Skin of body (tissue), 2 donors: ENCODE results near the gene RIMBP2. TPM values are rescaled to one million over a fixed set of nuclear protein-coding genes. Genes with fewer than 3 reads are reported as not detected.

Experiments used
- DNase-seq: peaks from one replicate; lab custom pipeline; 2025; lab: John Stamatoyannopoulos, UW
- total RNA-seq: library from RNA; depleted of rRNA; stranded (reverse); fragments of >200 nt; gene quantifications from one replicate; pipeline ENCODE4 v1.2.3, GENCODE V29; 2014

The RIMBP2 gene
- total RNA-seq, 1 donor from 2014 or later = 5.8 TPM

- no peak for DNase-seq
These were observed 271.1 kb downstream of the RIMBP2 start for GRCh38 chr12:130444986-130445385.

DNA sequence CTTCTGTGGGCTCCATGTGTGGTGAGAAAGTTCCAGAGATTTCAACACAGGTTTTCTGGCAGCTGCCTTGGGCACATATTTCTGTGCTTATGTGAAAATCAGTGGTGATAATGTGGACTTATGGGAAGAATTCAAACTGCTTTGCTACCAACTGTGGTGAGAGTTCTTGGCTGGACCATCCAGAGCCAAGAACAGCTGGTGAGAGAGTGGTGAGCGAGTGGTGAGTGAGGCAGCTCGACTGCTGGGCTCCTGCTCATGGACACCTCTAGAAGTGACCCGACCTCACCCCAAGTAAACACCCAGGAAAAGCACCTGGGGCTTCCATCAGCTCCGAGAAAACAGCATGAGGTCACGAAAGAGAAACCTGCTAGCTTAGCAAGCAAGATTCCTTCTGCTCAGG, 272.0 kb downstream of the RIMBP2 start:
- DNase-seq = no peak

DNA sequence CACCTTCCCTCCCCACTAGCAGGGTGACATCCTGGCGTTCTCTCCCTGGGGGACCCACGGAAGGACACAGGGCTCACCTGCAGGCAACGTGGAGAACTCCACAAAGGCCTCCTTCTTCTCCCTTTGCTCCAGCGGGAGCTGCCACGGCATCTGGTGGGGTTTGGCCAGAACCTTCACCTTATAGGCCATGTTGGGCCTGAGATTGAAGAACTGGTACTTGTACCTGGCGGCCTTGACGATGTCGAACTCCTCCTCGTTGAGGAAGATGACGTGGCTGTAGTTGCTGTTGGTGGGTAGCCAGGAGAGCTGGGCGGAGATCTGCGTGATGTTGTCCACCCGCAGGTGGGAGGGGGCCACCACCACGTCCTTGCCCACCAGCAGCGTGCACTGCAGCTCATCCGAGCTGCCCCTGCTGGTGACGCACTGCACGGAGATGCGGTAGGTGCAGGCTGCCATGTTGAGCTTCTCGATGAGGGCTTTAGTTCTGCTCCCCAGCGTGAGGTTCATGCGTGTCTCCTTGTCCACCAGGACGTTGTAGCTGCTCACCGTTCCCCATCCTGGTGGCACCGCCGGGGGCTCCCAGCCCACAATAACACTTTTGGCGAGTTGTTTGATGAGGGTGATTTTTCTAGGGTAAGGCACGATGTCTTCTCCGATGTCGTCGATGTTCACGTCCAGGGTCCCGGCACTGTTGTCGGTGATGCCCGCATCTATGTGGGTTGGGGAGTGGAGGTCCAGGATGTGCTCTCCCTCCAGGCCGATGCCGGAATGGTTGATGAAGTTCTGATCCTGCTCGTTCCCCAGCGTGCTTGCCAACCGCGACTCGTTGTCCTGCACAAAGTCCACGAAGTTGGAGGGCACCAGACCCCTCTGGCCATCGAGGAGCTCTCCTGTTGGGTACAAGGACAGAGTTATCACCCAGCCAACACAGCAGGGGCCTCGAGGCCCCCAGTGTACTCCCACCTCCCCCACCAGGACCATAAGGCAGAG, 274.0 kb downstream of the RIMBP2 start:
- DNase-seq = no peak

DNA sequence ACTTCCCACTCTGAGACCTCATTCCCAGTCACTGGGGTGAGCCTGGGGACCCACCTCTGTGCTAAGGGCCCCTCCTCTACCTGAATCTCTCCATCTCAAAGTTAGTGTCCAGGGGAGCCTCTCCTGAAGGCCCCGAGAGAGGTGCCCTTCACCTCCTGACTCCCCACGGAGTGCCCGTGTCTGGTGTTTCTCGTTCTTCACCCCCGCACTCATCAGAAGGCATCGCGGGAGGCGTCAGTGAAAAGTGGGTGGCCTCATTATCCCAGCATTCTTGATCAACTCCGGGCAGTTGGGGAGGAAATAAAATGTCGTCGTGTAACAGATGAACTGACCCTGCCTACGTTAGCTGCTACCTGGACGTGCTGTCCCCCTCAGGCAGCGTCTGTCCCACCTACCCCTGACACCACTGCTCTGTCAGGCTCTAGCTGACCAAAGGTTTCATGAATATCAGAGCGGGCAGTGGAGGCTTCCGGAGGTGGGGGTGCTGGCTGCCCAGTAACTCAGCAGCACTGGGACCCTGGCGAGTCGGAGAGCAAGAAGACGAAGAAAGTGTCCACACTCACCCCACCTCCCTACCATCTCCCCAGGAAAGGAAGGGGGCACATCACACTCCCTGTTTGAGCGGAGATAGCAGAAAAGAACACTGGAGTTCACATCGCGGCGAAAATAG, 275.6 kb downstream of the RIMBP2 start:
- no peak for DNase-seq

DNA sequence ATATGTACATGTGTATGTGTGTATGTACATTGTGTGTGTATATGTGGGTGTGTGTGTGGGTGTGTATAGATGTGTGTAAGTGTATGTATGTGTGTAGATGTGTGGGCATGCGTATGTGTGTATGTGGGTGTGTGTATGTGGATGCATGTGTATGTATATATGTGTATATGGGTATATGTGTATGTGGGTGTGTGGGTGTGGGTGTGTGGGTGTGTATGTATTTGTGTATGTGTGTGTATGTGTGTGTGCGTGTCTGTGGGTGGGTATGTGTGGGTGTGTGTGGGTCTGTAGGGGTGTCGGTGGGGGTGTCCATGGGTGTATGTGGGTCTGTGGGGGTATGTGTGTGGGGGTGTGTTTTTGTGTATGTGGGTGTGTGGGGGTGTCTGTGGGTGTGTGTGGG, 276.8 kb downstream of the RIMBP2 start:
- DNase-seq = no peak

GRCh38 chr12:130438711-130439110, 277.4 kb downstream of the RIMBP2 start:
- DNase-seq = no peak

- DNase-seq = no peak
These were observed 277.9 kb downstream of the RIMBP2 start for GRCh38 chr12:130438243-130438620.

GRCh38 chr12:130437555-130438242, 278.4 kb downstream of the RIMBP2 start:
- DNase-seq = no peak

DNA sequence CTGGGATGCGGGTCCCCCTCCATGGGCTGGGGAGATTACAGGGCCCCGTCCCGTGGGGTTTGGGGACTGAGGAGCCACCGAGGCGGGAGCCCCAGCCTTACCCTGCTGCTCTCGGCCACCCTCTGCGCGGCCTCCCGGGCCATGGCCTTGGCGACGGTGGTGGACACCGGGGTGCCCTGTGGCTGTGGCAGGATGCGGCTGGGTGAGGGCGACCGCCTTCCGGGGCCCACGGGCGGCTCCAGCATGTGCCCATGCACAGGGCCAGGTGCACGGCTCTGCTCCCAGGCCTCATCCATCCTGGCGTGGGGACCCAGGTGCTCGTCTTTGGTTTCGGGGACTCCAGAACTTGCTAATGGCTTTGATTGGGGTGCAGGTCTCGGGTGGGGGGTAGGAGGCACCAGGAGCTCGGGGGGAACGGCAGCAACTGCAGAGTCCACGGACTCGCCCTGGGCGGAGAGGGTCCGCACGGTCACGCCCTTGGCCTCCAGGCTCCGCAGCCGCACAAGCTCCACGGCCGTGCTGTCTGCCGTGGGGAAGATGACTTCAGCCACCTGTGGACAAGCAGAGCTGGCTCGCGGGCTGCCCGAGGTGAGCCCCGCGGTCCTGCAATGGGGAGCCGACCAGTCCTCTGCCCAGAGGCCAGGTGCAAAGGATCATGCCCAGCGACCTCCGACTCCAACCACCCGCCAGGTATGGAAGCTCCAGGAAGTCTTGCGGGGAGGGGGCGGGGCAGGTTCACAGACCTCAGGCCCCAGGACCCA, 279.2 kb downstream of the RIMBP2 start:
- no peak for DNase-seq

DNA sequence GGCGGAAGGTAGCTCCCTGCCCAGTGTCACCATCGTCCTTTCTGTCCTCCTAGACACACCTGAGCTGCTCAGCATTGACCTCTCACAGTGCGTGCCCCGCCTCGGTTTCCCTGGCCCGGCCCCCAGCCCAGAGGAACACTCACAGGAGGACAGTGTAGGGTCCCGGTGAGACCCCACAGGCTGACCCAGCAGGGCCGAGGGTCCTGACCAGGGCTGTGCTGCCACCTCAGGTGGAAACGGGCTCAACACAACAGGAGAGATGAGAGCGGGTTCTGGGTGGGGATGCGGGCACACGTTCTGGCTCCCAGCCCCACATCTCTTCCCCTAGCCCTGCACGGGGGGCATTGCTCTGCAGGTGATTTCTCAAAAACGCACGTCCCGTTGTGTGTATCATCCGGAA, 280.3 kb downstream of the RIMBP2 start:
- no peak for DNase-seq

DNA sequence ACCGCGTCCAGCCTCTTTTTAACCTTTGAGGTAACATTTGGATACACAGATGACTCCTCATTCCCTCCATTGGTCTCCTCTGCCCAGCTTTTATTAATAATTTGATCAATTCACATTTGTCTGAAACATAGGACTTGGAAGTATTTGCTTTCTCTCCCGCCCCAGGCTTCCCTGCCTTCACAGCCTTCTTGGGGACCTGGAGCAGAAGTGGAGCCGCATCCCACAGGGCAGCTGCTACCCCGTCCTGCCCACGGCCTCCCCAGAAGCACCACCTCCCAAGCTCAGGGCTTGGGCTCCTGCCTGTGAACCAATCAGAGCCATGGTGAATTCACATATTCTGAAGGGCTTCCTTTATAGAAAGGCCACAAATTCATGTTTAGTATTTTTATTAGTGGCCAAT, 280.8 kb downstream of the RIMBP2 start:
- DNase-seq = no peak

- no peak for DNase-seq
These were observed 281.5 kb downstream of the RIMBP2 start for GRCh38 chr12:130434560-130434959.

DNA sequence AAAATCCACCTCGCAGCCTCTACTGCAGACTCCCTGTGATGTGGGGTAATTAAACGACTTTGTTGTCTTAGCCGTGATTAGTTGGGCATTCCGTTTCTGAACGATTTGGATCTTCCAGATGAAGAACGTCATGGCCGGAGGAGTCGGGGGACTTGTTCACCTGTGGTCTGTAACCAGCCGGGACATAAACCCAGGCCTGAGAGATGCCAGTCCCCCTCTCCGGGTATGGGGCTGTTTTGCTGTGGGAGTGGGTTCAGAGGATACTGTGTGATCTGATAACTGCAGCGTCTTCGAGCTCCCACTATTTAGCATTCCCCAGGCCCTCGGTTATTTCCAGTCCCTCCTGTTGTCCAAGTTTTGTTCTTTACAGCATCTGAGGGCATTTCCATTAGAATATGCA, 282.3 kb downstream of the RIMBP2 start:
- DNase-seq = no peak

- DNase-seq = no peak
These were observed 282.7 kb downstream of the RIMBP2 start for GRCh38 chr12:130433411-130433810.

DNA sequence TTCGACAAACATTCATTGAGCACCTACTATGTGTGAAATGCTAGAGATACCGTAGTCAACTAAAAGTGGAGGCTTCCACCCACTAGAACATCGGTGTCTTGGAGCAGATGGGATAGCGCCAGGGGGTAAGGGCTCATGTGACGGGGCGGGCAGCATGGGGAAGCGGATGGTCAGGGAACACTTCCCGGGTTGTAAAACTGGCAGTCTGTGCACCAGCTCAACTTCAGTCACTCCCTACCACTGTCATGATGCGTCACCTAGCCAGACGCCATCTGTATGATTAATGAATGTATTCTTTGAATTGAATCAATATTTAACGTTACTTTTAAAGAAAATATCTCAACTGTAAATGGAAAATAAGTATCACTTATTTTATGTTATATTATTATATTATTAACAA, 284.9 kb downstream of the RIMBP2 start:
- no peak for DNase-seq

DNA sequence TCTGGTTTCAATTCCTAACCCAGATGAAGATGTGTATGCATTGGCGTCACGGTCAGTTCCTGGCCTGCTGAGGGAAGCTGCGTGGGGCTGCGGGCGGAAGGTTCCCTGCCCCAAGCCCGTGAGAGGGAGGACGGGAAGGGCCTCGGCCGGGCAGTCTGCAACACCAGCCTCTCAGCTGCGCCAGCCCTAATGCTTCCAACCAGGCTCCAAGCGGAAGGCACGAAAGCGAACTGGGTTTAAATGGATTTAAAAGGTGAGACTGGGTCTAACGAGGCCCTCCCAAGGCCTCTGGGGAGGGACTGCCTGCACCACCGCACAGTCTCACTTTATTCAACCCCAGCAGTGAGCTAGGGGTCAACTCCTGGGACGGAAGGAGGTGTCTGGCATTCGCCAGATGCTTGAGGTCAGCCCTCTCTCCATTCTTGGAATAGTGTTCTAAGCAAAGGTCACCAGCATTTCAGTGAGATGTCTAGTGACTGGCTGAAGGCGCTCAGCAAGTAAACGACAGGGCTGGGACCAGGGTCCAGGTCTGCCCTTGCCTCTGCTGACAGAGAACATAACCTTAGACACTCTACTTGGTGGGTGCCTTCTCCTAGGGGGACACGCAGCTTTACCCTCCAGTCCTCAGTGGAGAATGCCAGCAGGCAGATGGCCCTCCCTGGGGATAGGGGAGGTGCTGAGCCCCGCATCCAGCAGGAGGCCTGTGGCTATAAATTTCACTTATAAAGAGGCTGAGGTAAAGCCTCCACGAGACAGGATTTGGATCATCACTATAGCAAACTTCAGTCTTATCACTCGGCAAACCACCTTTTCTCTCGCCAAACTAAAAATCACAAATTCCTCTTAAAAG, 286.2 kb downstream of the RIMBP2 start:
- no peak for DNase-seq

DNA sequence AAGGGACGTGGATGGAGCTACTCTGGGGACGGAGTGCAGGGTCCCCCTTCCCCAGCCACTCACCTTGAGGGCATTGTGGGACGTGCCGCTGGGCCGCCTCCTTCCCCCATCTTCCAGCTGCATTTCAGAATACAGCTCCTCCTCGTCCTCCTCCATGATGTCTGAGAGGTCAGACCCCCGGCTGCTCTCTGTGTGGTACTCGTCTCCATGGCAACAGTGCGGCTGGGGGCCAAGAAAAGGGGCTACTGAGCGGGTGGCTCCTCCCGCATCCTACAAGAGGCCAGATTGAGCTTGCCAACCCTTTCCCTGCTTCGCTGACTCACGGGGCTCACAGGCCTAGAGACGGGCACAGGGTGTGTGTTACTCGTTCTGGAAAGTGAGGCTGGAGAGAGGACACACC, 288.0 kb downstream of the RIMBP2 start:
- no peak for DNase-seq

DNA sequence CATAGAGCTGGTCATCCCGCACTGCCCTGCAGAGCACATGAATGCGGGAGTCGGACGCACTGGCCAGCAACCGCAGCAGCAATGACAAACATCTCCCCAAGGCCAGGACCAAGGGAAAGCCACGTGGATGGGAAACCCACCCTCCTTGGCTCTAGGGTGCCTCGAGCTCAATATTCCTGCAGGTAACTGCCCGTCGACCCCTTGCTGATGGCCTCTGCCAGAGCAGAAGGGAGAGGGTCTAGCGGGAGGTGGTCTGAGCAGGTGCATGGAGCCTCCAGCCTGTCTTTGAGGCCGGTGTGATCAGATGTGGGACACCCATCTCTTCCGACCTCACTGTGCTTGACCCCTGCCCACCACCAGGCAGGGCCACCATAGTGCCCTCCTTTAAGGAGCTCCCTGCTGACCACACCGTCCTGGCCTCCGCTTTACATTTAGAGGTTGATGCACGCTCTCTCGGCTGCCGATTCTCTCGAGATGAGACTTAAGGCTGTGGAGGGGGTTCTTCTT, 288.7 kb downstream of the RIMBP2 start:
- no peak for DNase-seq

DNA sequence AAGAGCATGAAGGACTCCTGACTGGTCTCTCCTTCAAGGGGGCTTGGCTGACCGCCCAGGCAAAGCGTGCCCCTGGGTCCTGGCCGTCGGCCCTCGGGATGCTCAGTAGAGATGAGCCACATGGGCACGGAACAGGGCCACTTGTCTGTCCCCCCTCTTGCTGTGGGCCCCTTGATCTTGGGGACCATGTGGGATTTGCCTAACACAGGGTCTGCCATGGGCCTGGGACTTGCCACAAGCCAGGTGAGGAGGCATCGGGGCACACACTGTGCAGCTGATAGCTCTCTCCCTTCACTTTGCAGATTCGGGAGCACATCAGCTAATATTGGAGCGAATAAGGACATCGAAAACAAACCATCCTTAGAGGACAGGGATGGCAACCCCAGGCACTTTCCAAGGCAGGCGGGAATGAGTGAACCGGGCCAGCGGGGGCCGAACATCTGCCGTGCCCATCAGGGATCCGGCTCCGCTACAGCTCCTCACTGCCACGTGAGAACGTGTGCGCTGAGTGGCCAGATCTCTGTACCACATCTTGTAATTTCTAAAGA, 290.3 kb downstream of the RIMBP2 start:
- no peak for DNase-seq
